GM19324 (cell line): ENCODE results near the gene OSMR.

Source experiments
- ATAC-seq: cut with Tn5 transposase; IDR thresholded peaks from one replicate; pipeline ENCODE4 v1.9.1; 2021; ENCODE audit warnings: mild to moderate bottlenecking, moderate library complexity; ENCODE audit not compliant: unreplicated experiment, low FRiP score

OSMR gene

DNA sequence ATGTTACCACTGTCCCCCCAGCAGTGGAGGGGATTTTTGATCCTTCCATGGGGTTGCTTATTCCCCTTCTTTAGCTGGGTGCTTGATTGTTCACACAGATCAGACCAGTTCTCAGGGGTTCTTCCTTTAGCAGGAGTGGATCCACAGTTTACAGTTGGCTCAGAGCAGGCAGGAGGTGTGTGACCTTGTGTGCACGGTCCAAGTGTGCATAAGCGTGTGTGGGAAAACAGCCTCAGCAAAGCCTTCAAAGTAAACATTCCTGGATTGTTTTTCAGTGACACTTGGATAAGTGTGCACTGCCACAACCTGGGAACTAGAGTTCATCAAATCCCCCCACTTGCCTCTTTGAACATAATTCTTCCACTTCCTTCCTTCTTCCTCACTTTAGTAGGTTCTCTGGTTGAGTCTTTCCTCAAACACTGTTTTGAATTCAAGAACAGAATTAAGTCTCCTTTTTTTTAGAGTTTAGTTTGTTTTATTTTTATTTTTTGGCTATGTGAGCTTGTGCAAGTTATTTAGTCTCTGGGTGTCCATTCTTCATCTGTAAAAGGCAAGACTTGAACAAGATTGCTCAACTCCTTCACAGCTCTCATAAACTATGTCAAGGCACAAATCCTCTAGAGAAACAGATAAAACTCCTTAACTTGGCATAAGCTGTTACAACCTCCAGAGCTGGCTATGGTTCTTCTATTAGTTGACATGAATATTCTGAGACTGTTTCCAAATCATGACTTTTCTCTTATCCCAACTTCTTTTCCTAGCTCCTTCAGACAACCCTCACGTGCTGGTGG lies 78.0 kb downstream of the OSMR start:
- ATAC-seq, result no peak

DNA sequence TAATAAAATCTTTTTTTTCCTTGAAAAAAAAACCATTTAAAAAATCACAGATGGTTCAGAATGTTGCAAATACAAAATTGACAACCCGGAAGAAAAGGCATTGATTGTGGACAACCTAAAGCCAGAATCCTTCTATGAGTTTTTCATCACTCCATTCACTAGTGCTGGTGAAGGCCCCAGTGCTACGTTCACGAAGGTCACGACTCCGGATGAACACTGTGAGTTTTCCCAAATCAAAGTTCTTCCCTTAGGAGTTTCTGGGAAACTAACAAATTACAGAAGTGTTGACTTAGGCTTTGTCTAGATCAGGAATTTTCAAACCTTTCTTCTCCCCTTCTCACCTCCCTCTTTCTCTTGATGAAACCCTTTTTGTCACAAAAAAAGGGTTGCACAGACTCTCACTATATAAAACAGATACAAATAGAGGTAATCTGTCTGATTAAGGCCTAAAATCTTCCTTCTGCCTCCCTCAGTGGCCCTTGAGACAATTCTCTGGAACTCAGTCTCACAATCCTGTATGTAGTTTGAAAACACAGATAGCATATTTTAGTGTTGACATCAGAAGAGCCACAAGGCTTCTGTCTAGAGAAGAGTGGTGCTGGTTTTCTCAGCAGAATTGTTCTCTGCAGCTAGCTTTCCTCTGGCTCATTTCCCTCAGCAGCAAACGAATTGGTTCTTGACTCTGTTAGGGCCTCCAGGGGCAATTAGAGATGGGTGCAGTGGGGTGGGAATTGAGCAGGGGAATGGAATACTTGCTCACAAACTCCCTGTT lies 79.5 kb downstream of the OSMR start:
- no peak for ATAC-seq

DNA sequence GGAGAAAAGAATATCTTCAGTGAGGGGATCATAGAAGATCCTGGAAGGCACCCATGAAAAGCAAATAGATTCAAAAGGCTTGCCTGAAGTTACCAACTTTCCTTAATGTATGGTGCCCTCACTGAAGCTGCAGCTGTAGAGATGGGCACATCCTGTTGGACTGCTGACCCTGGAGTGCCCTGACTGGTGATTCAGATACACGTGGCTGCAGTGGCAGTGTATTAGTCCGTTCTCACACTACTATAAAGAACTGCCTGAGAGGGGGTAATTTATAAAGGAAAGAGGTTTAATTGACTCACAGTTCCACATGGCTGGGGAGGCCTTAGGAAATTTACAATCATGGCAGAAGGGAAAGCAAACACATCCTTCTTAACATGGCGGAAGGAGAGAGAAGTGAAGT lies 80.3 kb downstream of the OSMR start:
- no peak for ATAC-seq

GRCh38 chr5:38927470-38927869 lies 81.7 kb downstream of the OSMR start:
- no peak for ATAC-seq

DNA sequence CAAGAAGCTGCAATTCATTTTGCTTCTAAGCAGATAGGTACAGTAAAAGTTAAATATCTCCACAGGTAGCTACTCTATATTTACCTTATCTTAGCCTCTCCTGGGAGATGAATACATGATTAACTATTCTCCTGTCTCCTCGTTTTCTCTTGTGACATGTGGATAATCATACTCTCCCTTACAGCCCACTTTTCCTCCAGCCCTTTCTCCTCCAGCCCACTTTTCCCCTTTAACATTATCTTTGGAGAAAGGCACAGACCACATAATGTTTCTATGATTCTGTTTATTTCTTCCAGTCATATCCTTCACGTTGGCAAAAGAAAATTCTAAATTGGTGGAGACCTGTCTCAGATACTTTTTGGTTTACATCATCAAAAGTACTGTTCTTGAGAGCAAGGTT lies 84.0 kb downstream of the OSMR start:
- ATAC-seq, result no peak

DNA sequence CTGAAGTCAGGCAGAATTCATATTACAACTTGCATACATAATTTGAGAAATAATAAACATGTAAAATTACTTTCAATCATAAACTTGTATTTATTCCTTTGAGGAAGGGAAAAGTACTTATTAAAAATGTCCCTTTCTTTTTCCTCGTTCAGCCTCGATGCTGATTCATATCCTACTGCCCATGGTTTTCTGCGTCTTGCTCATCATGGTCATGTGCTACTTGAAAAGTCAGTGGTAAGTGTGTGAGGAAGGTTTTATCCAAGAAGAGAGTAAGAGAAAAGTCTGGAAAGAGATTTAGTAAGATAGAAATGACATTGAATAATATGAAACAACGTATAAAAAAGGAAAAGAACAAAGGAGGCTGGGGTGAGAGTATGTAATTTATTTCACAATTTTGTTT lies 85.9 kb downstream of the OSMR start:
- no peak for ATAC-seq

- ATAC-seq, result no peak
Measured at GRCh38 chr5:38932854-38933408, 87.1 kb downstream of the OSMR start.

DNA sequence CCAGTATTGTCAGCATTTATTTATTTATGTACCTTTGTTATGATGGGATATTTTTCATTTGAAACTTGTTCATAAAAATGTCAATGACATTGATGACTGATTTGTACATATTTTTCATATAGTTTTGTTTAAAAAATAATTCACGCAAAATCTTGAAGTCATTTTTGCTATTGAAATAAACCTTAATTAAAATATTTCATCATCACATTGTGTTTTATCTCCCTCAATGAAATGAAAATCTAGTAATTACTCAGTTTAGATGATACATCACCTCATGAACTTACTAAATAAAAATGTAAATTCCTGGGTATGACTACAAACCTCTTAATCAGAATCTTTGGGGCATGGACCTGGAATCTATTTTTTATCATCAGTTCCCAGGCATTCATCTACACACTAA lies 89.6 kb downstream of the OSMR start:
- no peak for ATAC-seq

DNA sequence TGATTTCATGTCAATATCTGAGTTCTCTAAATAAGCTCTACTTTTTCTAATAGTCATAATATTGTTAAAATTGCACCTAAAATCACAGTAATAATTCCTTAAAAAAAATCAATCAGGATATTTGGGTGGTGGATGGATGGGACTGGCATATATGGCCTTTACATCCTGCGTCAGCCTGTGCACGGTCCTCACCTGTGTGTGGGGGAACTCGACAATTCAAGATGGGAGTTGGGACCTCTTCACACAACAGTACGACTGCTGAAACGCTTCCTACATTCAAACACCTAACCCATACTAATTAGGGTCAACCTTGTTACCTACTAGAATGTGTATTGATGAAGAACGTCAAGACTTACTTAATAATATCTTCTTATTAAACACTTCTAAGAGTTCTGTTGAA lies 90.5 kb downstream of the OSMR start:
- ATAC-seq, result no peak

DNA sequence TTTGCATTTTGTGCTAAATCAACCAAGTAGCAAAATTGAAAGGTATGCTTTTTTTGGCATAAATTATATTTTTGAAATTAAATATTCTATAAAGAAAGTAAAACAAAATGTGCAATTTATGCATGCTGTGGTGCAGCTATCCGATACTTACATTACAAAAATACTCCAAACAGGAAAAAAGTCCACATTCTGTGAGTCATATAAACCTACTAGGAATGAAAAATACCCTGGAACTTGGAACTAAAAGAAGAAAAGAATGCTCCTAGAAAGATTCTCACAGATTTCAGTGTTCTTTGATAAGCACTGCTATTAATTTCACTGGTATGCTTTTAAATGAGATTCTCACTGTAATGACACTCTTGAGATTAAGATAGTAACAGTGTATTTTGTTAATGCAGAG lies 92.6 kb downstream of the OSMR start:
- ATAC-seq, result no peak

DNA sequence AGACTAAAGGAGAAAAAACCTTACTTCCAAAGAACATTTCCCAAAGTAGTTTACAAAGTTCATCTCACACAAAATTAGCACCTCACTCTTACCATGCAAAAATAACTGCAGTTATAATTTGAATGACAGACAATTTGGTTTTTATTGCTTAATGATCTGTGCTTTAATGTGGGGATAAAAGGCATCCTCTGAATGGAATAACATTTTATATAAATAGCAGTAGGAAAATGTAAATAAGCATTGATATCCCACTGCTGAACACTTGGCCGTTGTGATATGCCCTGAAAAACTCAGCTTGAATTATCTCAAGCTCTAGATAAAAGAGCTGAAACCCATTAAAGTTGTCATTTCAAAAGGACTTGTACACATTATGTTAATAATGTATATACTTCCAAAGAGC lies 93.2 kb downstream of the OSMR start:
- no peak for ATAC-seq

DNA sequence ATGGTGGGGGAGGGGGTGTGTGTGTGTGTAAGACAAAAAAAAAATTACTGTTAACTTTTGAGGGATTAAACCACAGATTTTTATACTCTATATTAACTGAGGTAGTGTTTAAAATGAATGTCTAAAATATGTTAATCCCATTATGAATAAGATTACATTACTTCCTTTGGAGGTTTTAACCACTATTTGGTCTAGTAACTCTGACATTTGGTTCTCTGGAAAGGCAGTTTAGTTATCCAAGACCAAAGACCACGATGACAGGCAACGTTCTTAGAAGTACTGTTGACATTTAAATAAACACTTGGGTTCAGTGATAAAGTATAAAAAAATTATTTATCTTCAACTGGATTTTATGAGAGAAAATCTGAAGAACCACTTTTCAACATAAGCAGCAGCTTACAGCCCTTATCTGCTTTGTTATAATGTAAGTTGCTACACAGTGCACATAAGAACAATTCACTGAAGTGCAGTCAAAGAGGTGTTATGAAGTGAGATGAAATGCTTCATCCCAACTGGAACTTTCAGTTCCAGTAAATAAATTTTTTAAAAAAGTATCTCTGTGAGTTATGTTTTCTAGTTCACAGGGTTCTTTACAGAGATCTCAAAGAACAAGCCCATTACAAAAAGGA lies 94.5 kb downstream of the OSMR start:
- no peak for ATAC-seq

DNA sequence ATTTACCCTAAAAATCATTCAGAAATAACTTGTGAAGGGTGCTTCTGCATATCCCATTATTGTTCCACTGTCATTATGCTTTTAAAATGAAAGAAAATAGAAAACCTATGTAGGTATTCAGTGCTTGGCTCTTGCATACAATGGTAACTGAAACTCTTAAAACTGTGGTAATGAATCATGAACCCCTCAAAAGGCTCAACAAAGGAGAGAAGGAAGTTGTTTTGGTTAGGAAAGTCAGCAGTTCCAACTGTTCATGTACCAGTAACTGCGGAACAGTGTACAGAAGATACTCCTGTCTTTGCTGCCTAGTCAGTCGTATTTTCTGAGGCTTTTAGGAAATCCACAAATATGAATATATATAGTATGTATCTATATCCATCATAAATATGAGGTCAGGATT lies 96.1 kb downstream of the OSMR start:
- no peak for ATAC-seq

DNA sequence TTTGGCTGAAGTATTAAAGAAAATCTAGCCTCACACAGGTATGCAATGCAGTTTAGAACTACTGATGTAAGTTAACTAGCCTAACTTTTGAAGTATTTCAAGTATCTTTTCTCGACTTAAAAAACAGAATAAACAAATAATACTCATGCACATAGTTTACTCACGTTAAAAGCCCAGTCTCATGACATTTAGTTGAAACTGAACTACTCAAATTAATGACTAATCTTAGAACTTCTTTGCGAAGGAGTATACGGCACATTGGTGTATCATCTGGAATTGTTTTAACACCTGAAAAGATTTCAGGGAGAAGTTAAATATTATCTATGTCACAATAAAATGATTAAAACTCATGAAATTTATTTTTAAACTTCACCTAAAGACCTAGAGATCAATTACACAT lies 98.5 kb downstream of the OSMR start:
- ATAC-seq, result no peak

DNA sequence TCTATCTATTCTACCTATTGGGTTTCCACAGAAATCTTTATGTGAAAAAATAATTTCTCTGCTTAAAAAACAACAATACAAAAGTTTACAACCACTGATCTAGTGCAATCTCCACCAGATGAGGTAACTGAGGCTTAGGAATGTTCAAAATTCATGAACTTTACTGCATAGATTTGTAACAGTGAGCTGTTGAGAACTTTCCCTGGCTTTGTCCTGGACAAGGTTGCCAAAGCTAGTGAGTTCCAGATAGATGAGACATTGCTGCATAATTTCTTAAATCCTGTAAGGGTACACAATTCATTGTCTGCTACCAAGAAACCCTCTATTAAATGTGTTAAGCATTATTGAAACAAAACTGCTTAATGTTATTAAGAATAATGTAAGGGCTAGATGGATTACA lies 102.7 kb downstream of the OSMR start:
- no peak for ATAC-seq

- no peak for ATAC-seq
Measured at GRCh38 chr5:38953426-38954012, 107.7 kb downstream of the OSMR start.

DNA sequence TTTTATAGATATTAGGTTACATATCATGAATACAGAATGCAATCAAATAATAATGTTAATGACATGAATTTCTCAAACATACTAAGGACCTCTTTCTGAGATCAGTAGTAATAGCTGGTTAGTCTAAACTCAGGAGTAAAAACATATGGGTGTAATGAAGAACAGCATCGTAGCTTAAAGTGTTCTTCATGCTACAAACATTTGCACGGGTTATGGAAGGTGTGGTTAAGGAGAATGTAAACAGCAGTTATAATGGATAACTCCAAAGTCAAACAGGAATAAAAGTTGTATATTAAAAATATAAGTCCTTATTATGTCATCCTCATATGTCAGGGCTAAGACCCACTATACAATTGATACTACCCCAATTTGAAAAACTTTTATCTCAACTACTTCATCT lies 115.9 kb downstream of the OSMR start:
- ATAC-seq, result no peak

DNA sequence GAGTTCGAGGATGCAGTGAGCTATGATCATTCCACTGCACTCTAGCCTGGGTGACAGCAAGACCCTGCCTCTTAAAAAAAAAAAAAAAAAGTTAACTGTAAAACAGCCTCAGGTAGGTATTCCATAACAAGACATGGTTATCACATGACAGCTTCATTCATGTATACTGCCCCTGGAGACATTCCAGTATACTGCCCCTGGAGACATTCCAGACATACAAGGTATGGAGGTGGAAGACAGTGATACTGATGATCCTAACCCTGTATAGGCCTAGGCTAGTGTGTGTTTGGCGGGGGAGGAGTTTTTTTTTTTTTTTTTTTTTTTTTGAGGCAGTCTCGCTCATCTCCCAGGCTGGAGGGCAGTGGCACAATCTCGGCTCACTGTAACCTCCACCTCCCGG lies 122.9 kb downstream of the OSMR start:
- no peak for ATAC-seq

- no peak for ATAC-seq
Measured at GRCh38 chr5:38978036-38978435, 132.2 kb downstream of the OSMR start.

DNA sequence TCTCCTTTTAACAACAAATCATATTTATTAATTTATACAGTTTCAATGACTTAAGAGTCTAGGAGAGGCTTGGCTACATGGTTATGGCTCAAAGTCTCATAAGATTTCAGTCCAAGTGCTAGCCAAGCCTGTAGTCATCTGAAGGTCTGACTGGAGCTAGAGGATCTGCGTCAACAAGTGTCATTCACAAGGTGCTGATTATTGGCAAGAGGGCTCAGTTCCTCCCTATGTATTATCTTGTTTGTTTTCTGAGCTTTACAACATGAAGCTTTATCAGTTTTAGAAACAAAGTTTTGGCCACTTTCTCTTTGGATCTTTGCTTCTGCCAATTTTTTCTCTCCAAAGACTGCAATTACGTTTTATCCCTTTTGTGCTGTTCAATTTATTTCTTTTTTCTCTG lies 133.7 kb downstream of the OSMR start:
- no peak for ATAC-seq
